ENCODE measurements around the gene DEF6. TPM values are rescaled to one million over a fixed set of nuclear protein-coding genes. Genes with fewer than 3 reads are reported as not detected.

The DEF6 gene
- total and polyA plus RNA-seq, 2 of the 13 experiments (the other 11 are each of a cell fraction or from before 2014, with no cell fraction given) = 5.2 to 10.0 TPM

- TF ChIP-seq, protein P1, sequence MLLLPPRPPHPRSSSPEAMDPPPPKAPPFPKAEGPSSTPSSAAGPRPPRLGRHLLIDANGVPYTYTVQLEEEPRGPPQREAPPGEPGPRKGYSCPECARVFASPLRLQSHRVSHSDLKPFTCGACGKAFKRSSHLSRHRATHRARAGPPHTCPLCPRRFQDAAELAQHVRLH (CRISPR knock-in tag; IDR thresholded peaks at IDR 0.05; ENCODE audit: borderline replicate concordance, low read depth) = peak; percentile 82
- TF ChIP-seq RBM22 (optimal IDR thresholded peaks at IDR 0.05; ENCODE audit: low read length) (no peak), FOXK1 (CRISPR knock-in tag; IDR thresholded peaks at IDR 0.05; ENCODE audit: borderline replicate concordance, low read depth) (peak; percentile 8; the same call in 1 of the 2 replicates), AFF4 (CRISPR knock-in tag; IDR thresholded peaks at IDR 0.05) (no peak), ZNF180 (CRISPR knock-in tag; IDR thresholded peaks at IDR 0.05; ENCODE audit: borderline replicate concordance, low read depth) (no peak), NR2F1 (CRISPR knock-in tag; IDR thresholded peaks at IDR 0.05) (no peak), ZNF615 (CRISPR knock-in tag; IDR thresholded peaks at IDR 0.05; ENCODE audit: borderline replicate concordance) (no peak; the same call in 1 of the 2 replicates), ZSCAN29 (CRISPR knock-in tag; conservative IDR thresholded peaks at IDR 0.05) (peak; percentile 96), FOXA1 (IDR thresholded peaks at IDR 0.05) (no peak), FOXA1 (CRISPR knock-in tag; IDR thresholded peaks at IDR 0.05) (no peak; the same call in 1 of the 2 replicates), TFAP4 (IDR thresholded peaks at IDR 0.05; ENCODE audit: borderline replicate concordance, low read depth) (peak; percentile 10; the same call in 1 of the 2 replicates), CHD2 (IDR thresholded peaks at IDR 0.05; ENCODE audit: low read depth, low read length) (no peak; the same call in 1 of the 2 replicates), YEATS4 (CRISPR knock-in tag; IDR thresholded peaks at IDR 0.05; ENCODE audit: borderline replicate concordance) (peak; percentile 66), ELF3 (CRISPR knock-in tag; IDR thresholded peaks at IDR 0.05) (peak; percentile 66; the same call in 1 of the 2 replicates), ZFP1 (CRISPR knock-in tag; IDR thresholded peaks at IDR 0.05) (no peak), DNMT3B (CRISPR knock-in tag; conservative IDR thresholded peaks at IDR 0.05) (no peak), DR1 (CRISPR knock-in tag; IDR thresholded peaks at IDR 0.05) (peak; percentile 61; the same call in 1 of the 2 replicates), ZNF749 (CRISPR knock-in tag; IDR thresholded peaks at IDR 0.05; ENCODE audit: borderline replicate concordance) (peak; percentile 71; the same call in 1 of the 2 replicates), ZKSCAN1 (IDR thresholded peaks at IDR 0.05; ENCODE audit: low read length) (no peak), POGZ (CRISPR knock-in tag; IDR thresholded peaks at IDR 0.05) (no peak; the same call in 1 of the 2 replicates)
- TF ChIP-seq, protein P2, sequence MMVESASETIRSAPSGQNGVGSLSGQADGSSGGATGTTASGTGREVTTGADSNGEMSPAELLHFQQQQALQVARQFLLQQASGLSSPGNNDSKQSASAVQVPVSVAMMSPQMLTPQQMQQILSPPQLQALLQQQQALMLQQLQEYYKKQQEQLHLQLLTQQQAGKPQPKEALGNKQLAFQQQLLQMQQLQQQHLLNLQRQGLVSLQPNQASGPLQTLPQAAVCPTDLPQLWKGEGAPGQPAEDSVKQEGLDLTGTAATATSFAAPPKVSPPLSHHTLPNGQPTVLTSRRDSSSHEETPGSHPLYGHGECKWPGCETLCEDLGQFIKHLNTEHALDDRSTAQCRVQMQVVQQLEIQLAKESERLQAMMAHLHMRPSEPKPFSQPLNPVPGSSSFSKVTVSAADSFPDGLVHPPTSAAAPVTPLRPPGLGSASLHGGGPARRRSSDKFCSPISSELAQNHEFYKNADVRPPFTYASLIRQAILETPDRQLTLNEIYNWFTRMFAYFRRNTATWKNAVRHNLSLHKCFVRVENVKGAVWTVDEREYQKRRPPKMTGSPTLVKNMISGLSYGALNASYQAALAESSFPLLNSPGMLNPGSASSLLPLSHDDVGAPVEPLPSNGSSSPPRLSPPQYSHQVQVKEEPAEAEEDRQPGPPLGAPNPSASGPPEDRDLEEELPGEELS (CRISPR knock-in tag; IDR thresholded peaks at IDR 0.05) = peak; percentile 53
- TF ChIP-seq, protein P3, sequence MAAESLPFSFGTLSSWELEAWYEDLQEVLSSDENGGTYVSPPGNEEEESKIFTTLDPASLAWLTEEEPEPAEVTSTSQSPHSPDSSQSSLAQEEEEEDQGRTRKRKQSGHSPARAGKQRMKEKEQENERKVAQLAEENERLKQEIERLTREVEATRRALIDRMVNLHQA (CRISPR knock-in tag; IDR thresholded peaks at IDR 0.05) = 0 out of 2 replicates have a peak, but pooled peaks have one; percentile 66
Measured at GRCh38 chr6:35318196-35319171, 20.9 kb downstream of the DEF6 start (continued).

Measured in HepG2 (cell line).